ENCODE data around the gene TAMALIN.

TAMALIN gene

GRCh38 chr12:52043386-52044212 is 36.9 kb downstream of the TAMALIN start:
- no peak overlapping the region for H4K91ac ChIP-seq (ENCODE audit: low read depth, low read length)
- H3K4ac ChIP-seq (ENCODE audit: low read depth, low read length) = no peak overlapping the region
- H2BK5ac ChIP-seq (ENCODE audit: low read depth, low read length, poor library complexity) = no peak overlapping the region
- peaks cover 7% of the 10 kb centered on the region in 2 experiments for H3K4me1 ChIP-seq (ENCODE audit: control insufficient read depth in 1 of 2, insufficient read depth in 2 of 2, low read length in 2 of 2)
- H2BK12ac ChIP-seq (ENCODE audit: low read length) = no peak overlapping the region
- H4K12ac ChIP-seq (ENCODE audit: low read depth, low read length) = no peak overlapping the region
- no CpG with 5 or more reads among the region's 21 CpGs for WGBS (ENCODE audit: extremely low coverage, insufficient coverage, insufficient read length)
- H3K4me2 ChIP-seq (ENCODE audit: low read length) = no peak overlapping the region
- no peaks in the 10 kb centered on the region for H3K27me3 ChIP-seq (ENCODE audit: insufficient read depth, low read length)
- H2AK5ac ChIP-seq (ENCODE audit: low read length) = no peak overlapping the region
- no peak overlapping the region for H3K18ac ChIP-seq (ENCODE audit: low read length)
- no peak overlapping the region for H3K27ac ChIP-seq (ENCODE audit: low read depth, low read length)
- no peak overlapping the region for H2AFZ ChIP-seq (ENCODE audit: insufficient read depth, low read length, poor library complexity)
- no peak overlapping the region for H3K23ac ChIP-seq (ENCODE audit: low read length)
- no peak for DNase-seq
- no peak overlapping the region for H2BK120ac ChIP-seq (ENCODE audit: insufficient read depth, low read length, poor library complexity)
- H3K9ac ChIP-seq (ENCODE audit: low read length) = no peak overlapping the region
- no peak overlapping the region for H3K14ac ChIP-seq (ENCODE audit: low read length)
- H4K8ac ChIP-seq (ENCODE audit: low read depth, low read length) = no peak overlapping the region
- H3K79me2 ChIP-seq (ENCODE audit: control insufficient read depth, insufficient read depth, low read length, poor library complexity) = no peaks in the 10 kb centered on the region
- no peaks in the 10 kb centered on the region for H3K79me1 ChIP-seq (ENCODE audit: low read length)
- peaks cover 2% of the 10 kb centered on the region for H3K9me3 ChIP-seq (ENCODE audit: insufficient read depth, low read depth, low read length)
- no peak overlapping the region for H3K4me3 ChIP-seq (ENCODE audit: low read depth, low read length)
- peaks cover 6 to 14% of the 10 kb centered on the region in 2 experiments for H3K36me3 ChIP-seq (ENCODE audit: control insufficient read depth in 1 of 2, insufficient read depth in 2 of 2, low read length in 2 of 2)

- Histone ChIP-seq H3K4me2 (ENCODE audit: low read length) (no peak overlapping the region), H3K79me2 (ENCODE audit: control insufficient read depth, insufficient read depth, low read length, poor library complexity) (no peaks in the 10 kb centered on the region), H3K4ac (ENCODE audit: low read depth, low read length) (no peak overlapping the region), H2BK120ac (ENCODE audit: insufficient read depth, low read length, poor library complexity) (no peak overlapping the region), H3K9ac (ENCODE audit: low read length) (no peak overlapping the region), H3K14ac (ENCODE audit: low read length) (no peak overlapping the region), H2AFZ (ENCODE audit: insufficient read depth, low read length, poor library complexity) (no peak overlapping the region), H2BK5ac (ENCODE audit: low read depth, low read length, poor library complexity) (no peak overlapping the region), H3K18ac (ENCODE audit: low read length) (no peak overlapping the region), H3K79me1 (ENCODE audit: low read length) (no peaks in the 10 kb centered on the region), H3K4me1 (ENCODE audit: control insufficient read depth in 1 of 2, insufficient read depth in 2 of 2, low read length in 2 of 2) (peaks cover 7% of the 10 kb centered on the region in 2 experiments), H2AK5ac (ENCODE audit: low read length) (no peak overlapping the region), H3K4me3 (ENCODE audit: low read depth, low read length) (no peak overlapping the region), H3K23ac (ENCODE audit: low read length) (no peak overlapping the region), H4K12ac (ENCODE audit: low read depth, low read length) (no peak overlapping the region), H4K91ac (ENCODE audit: low read depth, low read length) (no peak overlapping the region), H2BK12ac (ENCODE audit: low read length) (no peak overlapping the region), H3K9me3 (ENCODE audit: insufficient read depth, low read depth, low read length) (peaks cover 2% of the 10 kb centered on the region), H3K27ac (ENCODE audit: low read depth, low read length) (no peak overlapping the region), H3K27me3 (ENCODE audit: insufficient read depth, low read length) (no peaks in the 10 kb centered on the region), H4K8ac (ENCODE audit: low read depth, low read length) (no peak overlapping the region), H3K36me3 (ENCODE audit: control insufficient read depth in 1 of 2, insufficient read depth in 2 of 2, low read length in 2 of 2) (peaks cover 6 to 14% of the 10 kb centered on the region in 2 experiments)
- DNase-seq = no peak
- no CpG with 5 or more reads among the region's 18 CpGs for WGBS (ENCODE audit: extremely low coverage, insufficient coverage, insufficient read length)
Observed at GRCh38 chr12:52044292-52044983, 37.7 kb downstream of the TAMALIN start.

DNA sequence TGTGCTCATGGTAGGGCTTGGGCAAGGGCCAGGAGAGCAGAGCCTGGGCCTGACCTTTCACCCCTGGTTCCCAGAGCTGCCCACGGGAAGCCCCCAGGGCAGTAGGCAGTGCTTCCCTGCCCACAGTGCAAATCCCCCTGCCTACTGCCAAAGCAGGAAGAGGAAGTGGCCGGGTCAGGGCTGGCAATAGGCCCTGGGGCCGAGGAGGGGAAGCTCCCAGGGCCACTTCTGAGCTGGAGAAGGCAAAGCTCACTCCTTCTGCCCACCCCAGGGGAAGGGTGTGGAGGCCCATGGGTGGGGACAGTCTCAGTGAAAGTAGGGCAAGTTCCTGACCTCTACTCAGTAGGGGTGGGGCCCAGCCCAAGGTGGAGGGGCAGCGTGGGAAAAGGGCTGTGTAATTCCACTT is 39.1 kb downstream of the TAMALIN start:
- Histone ChIP-seq H4K91ac (ENCODE audit: low read depth, low read length) (no peak overlapping the region), H3K4me3 (ENCODE audit: low read depth, low read length) (no peak overlapping the region), H2BK120ac (ENCODE audit: insufficient read depth, low read length, poor library complexity) (no peak overlapping the region), H3K4me2 (ENCODE audit: low read length) (no peak overlapping the region), H3K14ac (ENCODE audit: low read length) (no peak overlapping the region), H2BK5ac (ENCODE audit: low read depth, low read length, poor library complexity) (no peak overlapping the region), H3K9ac (ENCODE audit: low read length) (no peak overlapping the region), H3K4ac (ENCODE audit: low read depth, low read length) (no peak overlapping the region), H3K4me1 (ENCODE audit: control insufficient read depth in 1 of 2, insufficient read depth in 2 of 2, low read length in 2 of 2) (peaks cover 14 to 17% of the 10 kb centered on the region in 2 experiments), H3K23ac (ENCODE audit: low read length) (no peak overlapping the region), H4K12ac (ENCODE audit: low read depth, low read length) (no peak overlapping the region), H3K9me3 (ENCODE audit: insufficient read depth, low read depth, low read length) (peaks cover 2% of the 10 kb centered on the region), H3K27me3 (ENCODE audit: insufficient read depth, low read length) (no peaks in the 10 kb centered on the region), H3K36me3 (ENCODE audit: control insufficient read depth in 1 of 2, insufficient read depth in 2 of 2, low read length in 2 of 2) (peaks cover 6 to 14% of the 10 kb centered on the region in 2 experiments), H2AFZ (ENCODE audit: insufficient read depth, low read length, poor library complexity) (no peak overlapping the region), H3K79me2 (ENCODE audit: control insufficient read depth, insufficient read depth, low read length, poor library complexity) (peaks cover 4% of the 10 kb centered on the region), H2BK12ac (ENCODE audit: low read length) (no peak overlapping the region), H4K8ac (ENCODE audit: low read depth, low read length) (no peak overlapping the region), H3K79me1 (ENCODE audit: low read length) (peaks cover 4% of the 10 kb centered on the region), H2AK5ac (ENCODE audit: low read length) (no peak overlapping the region), H3K27ac (ENCODE audit: low read depth, low read length) (no peak overlapping the region), H3K18ac (ENCODE audit: low read length) (no peak overlapping the region)
- WGBS (ENCODE audit: extremely low coverage, insufficient coverage, insufficient read length) = no CpG with 5 or more reads among the region's 4 CpGs
- peak; percentile 26 to 33 for DNase-seq

GRCh38 chr12:52046859-52047258 is 40.1 kb downstream of the TAMALIN start:
- Histone ChIP-seq H4K12ac (ENCODE audit: low read depth, low read length) (no peak overlapping the region), H3K27ac (ENCODE audit: low read depth, low read length) (no peak overlapping the region), H3K4ac (ENCODE audit: low read depth, low read length) (no peak overlapping the region), H3K79me1 (ENCODE audit: low read length) (peaks cover 6% of the 10 kb centered on the region), H4K8ac (ENCODE audit: low read depth, low read length) (no peak overlapping the region), H2BK5ac (ENCODE audit: low read depth, low read length, poor library complexity) (no peak overlapping the region), H3K9me3 (ENCODE audit: insufficient read depth, low read depth, low read length) (peaks cover 2% of the 10 kb centered on the region), H3K9ac (ENCODE audit: low read length) (no peak overlapping the region), H3K27me3 (ENCODE audit: insufficient read depth, low read length) (no peaks in the 10 kb centered on the region), H3K4me2 (ENCODE audit: low read length) (no peak overlapping the region), H4K91ac (ENCODE audit: low read depth, low read length) (no peak overlapping the region), H2AK5ac (ENCODE audit: low read length) (no peak overlapping the region), H3K4me1 (ENCODE audit: control insufficient read depth in 1 of 2, insufficient read depth in 2 of 2, low read length in 2 of 2) (peaks cover 14 to 23% of the 10 kb centered on the region in 2 experiments), H3K4me3 (ENCODE audit: low read depth, low read length) (no peak overlapping the region), H3K14ac (ENCODE audit: low read length) (no peak overlapping the region), H3K23ac (ENCODE audit: low read length) (no peak overlapping the region), H3K18ac (ENCODE audit: low read length) (no peak overlapping the region), H3K79me2 (ENCODE audit: control insufficient read depth, insufficient read depth, low read length, poor library complexity) (peaks cover 4% of the 10 kb centered on the region), H2BK120ac (ENCODE audit: insufficient read depth, low read length, poor library complexity) (no peak overlapping the region), H3K36me3 (ENCODE audit: control insufficient read depth in 1 of 2, insufficient read depth in 2 of 2, low read length in 2 of 2) (peaks cover 6 to 14% of the 10 kb centered on the region in 2 experiments), H2AFZ (ENCODE audit: insufficient read depth, low read length, poor library complexity) (no peak overlapping the region), H2BK12ac (ENCODE audit: low read length) (no peak overlapping the region)
- no peak for DNase-seq
- WGBS (ENCODE audit: extremely low coverage, insufficient coverage, insufficient read length) = no CpG with 5 or more reads among the region's 7 CpGs
